ENCODE data around the gene EDA. TPM values are rescaled to one million over a fixed set of nuclear protein-coding genes. Genes with fewer than 3 reads are reported as not detected.

The EDA gene
- total RNA-seq, 4 donors from 2014 or later = 0.37 to 12.4 (median 3.8) TPM

DNA sequence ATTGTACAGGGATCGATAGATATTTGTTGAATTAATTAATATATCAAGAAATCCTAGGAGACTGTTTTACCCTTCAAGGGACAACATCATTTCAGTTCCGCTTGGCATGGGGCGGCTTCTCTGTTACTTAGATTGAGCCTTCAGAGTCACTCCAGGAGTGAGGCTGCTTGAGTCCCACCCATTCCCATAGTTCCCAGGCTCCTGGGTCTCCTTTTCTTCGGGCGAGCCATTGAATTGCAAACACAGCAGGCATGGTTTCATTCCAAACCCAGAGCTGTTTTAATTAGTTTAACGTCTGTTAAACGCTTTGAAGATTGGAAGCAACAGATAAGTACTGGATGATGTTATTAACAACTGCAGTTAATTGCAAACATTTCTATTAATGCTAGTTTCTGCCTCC is 571 bp upstream of the EDA start:
- Histone ChIP-seq H3K27ac (peak overlapping the region in 1 of 4 donors; percentile 1), H3K4me3 (peak overlapping the region in 1 of 4 donors; percentile 75)
- intact Hi-C loops (cut with DNase I; ENCODE audit: low total_unique reads) = no loop called here

DNA sequence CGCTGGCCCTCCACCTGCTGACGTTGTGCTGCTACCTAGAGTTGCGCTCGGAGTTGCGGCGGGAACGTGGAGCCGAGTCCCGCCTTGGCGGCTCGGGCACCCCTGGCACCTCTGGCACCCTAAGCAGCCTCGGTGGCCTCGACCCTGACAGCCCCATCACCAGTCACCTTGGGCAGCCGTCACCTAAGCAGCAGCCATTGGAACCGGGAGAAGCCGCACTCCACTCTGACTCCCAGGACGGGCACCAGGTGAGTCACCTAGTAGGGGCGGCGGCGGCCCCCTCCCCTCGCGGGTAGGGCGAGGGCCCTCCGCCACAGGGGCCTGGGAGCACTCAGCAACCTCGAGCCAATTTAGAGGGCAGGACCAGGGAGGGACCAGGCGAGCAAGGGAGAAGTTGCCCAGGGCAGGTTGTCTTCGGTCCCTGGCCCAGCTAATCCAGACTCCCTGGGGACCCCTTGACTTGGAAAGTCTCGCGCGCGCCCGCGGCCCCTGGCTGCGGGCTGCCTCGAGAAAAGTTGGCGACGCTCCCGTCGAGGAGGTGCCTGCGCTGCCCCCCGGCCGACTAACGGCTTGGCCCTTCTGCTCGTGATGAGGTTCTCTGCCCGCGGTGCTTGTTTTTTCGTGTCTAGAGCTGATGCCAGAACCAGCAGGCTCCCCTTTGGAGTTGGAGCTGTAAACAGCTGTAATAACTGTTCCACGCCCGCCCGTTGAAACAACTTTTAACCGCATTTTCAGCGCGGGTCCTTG is 717 bp downstream of the EDA start:
- Histone ChIP-seq H3K9me3 (no peaks in the 10 kb centered on the region), H3K4me3 (peak overlapping the region; percentile 41 to 75 (median 50)), H3K36me3 (no peaks in the 10 kb centered on the region), H3K27me3 (no peaks in the 10 kb centered on the region), H3K4me1 (peaks cover 0 to 6% (median 2%) of the 10 kb centered on the region in 4 donors), H3K27ac (peak overlapping the region; percentile 52 to 76 (median 65))
- in situ Hi-C loops (cut with MboI; ENCODE audit: low pct_ligation_motif_present in 1 of 4, low pct_unique_long_range_greater_than_20kb in 1 of 4, low sequenced_read_pairs in 3 of 4) (no loop called here), intact Hi-C loops (cut with DNase I; ENCODE audit: low total_unique reads) (no loop called here)
- TF ChIP-seq CTCF (IDR thresholded peaks at IDR 0.05) = no peak
- no peak for TF ChIP-seq EP300 (IDR thresholded peaks at IDR 0.05; ENCODE audit: low read depth)
- no peak for TF ChIP-seq POLR2A (IDR thresholded peaks at IDR 0.05)
- no peak for TF ChIP-seq POLR2AphosphoS5 (IDR thresholded peaks at IDR 0.05)
- WGBS, 2 donors (ENCODE audit: low coverage in 1 of 2) = 42% methylated on average over 42 of the region's 53 CpGs; no CpG with 5 or more reads in 1 of the 2 donors
- peak; percentile 18 for DNase-seq

More for the DNA sequence above, 571 bp upstream of the EDA start:
- H3K27me3 ChIP-seq = no peaks in the 10 kb centered on the region
- TF ChIP-seq EP300 (IDR thresholded peaks at IDR 0.05; ENCODE audit: low read depth) (no peak), POLR2A (IDR thresholded peaks at IDR 0.05) (no peak), POLR2AphosphoS5 (IDR thresholded peaks at IDR 0.05) (no peak), CTCF (IDR thresholded peaks at IDR 0.05) (no peak)
- no peak for DNase-seq
- 54% methylated on average over 7 of the region's 7 CpGs; no CpG with 5 or more reads in 1 of the 2 donors for WGBS, 2 donors (ENCODE audit: low coverage in 1 of 2)
- no peaks in the 10 kb centered on the region for H3K9me3 ChIP-seq
- peaks cover 0 to 6% (median 2%) of the 10 kb centered on the region in 4 donors for H3K4me1 ChIP-seq
- in situ Hi-C loops (cut with MboI; ENCODE audit: low pct_ligation_motif_present in 1 of 4, low pct_unique_long_range_greater_than_20kb in 1 of 4, low sequenced_read_pairs in 3 of 4) = no loop called here
- no peaks in the 10 kb centered on the region for H3K36me3 ChIP-seq

- 0 to 3% methylated on average over 1 of the region's 1 CpG for WGBS, 2 donors (ENCODE audit: low coverage in 1 of 2)
- in situ Hi-C loops (cut with MboI; ENCODE audit: low pct_ligation_motif_present in 1 of 4, low pct_unique_long_range_greater_than_20kb in 1 of 4, low sequenced_read_pairs in 3 of 4) = no loop called here
- Histone ChIP-seq H3K36me3 (no peaks in the 10 kb centered on the region), H3K4me3 (no peak overlapping the region), H3K4me1 (peaks cover 0 to 6% (median 2%) of the 10 kb centered on the region in 4 donors), H3K27ac (no peak overlapping the region), H3K9me3 (no peaks in the 10 kb centered on the region), H3K27me3 (no peaks in the 10 kb centered on the region)
- peak; percentile 11 for DNase-seq
- TF ChIP-seq CTCF (IDR thresholded peaks at IDR 0.05) = peak; percentile 34 to 53 (median 39)
- TF ChIP-seq POLR2A (IDR thresholded peaks at IDR 0.05) = no peak
- TF ChIP-seq POLR2AphosphoS5 (IDR thresholded peaks at IDR 0.05) = no peak
- no peak for TF ChIP-seq EP300 (IDR thresholded peaks at IDR 0.05; ENCODE audit: low read depth)
- intact Hi-C loops (cut with DNase I; ENCODE audit: low total_unique reads) = no loop called here
Observed at GRCh38 chrX:69618803-69619202, 2.9 kb downstream of the EDA start.

GRCh38 chrX:69626129-69626528 is 10.2 kb downstream of the EDA start:
- in situ Hi-C loops (cut with MboI; ENCODE audit: low pct_ligation_motif_present in 1 of 4, low pct_unique_long_range_greater_than_20kb in 1 of 4, low sequenced_read_pairs in 3 of 4) = loop anchor here in 1 of 4 donors (10.0 kb wide), 1 partner anchor 91 kb away; no protein-coding TSS in a partner anchor
- WGBS, 2 donors (ENCODE audit: low coverage in 1 of 2) = 48% methylated on average over 1 of the region's 1 CpG; no CpG with 5 or more reads in 1 of the 2 donors

More at GRCh38 chrX:69626129-69626528, 10.2 kb downstream of the EDA start:
- intact Hi-C loops (cut with DNase I; ENCODE audit: low total_unique reads) = no loop called here
- Histone ChIP-seq H3K27me3 (no peaks in the 10 kb centered on the region), H3K36me3 (no peaks in the 10 kb centered on the region), H3K27ac (no peak overlapping the region), H3K4me1 (no peaks in the 10 kb centered on the region), H3K9me3 (no peaks in the 10 kb centered on the region), H3K4me3 (no peak overlapping the region)
- DNase-seq = no peak
- TF ChIP-seq POLR2AphosphoS5 (IDR thresholded peaks at IDR 0.05) (no peak), POLR2A (IDR thresholded peaks at IDR 0.05) (no peak), CTCF (IDR thresholded peaks at IDR 0.05) (no peak), EP300 (IDR thresholded peaks at IDR 0.05; ENCODE audit: low read depth) (no peak)
